Measurements from ENCODE around the gene TEN1. TPM values are rescaled to one million over a fixed set of nuclear protein-coding genes. Genes with fewer than 3 reads are reported as not detected.

Gene TEN1
- total and polyA plus RNA-seq, 8 donors = 14.2 to 121 (median 37.1) TPM; not detected in 1

GRCh38 chr17:76011951-76012350 lies 32.9 kb downstream of the TEN1 start:
- peaks cover 0 to 5% (median 0%) of the 10 kb centered on the region in 3 donors for H3K27me3 ChIP-seq
- peaks cover 0 to 16% (median 11%) of the 10 kb centered on the region in 4 donors for H3K4me1 ChIP-seq
- H3K9me3 ChIP-seq = no peaks in the 10 kb centered on the region
- no peak for DNase-seq
- TF ChIP-seq POLR2A (IDR thresholded peaks at IDR 0.05) = no peak
- TF ChIP-seq EP300 (IDR thresholded peaks at IDR 0.05) = no peak
- no peak for TF ChIP-seq POLR2AphosphoS5 (IDR thresholded peaks at IDR 0.05)
- no peak for TF ChIP-seq CTCF (IDR thresholded peaks at IDR 0.05)
- 89 to 95% (median 90%) methylated on average over 5 of the region's 5 CpGs for WGBS, 5 donors
- peaks cover 0 to 23% (median 13%) of the 10 kb centered on the region in 4 donors for H3K36me3 ChIP-seq
- H3K27ac ChIP-seq = no peak overlapping the region
- no peak overlapping the region for H3K4me3 ChIP-seq
- intact Hi-C loops (cut with DNase I; ENCODE audit: low total_unique reads) = no loop called here

- no peak overlapping the region for H3K4me3 ChIP-seq
- peaks cover 0 to 19% (median 14%) of the 10 kb centered on the region in 4 donors for H3K36me3 ChIP-seq
- DNase-seq = peak in 1 of 2 donors; percentile 2
- H3K9me3 ChIP-seq = no peaks in the 10 kb centered on the region
- 81 to 90% (median 82%) methylated on average over 15 of the region's 15 CpGs for WGBS, 5 donors
- intact Hi-C loops (cut with DNase I; ENCODE audit: low total_unique reads) = no loop called here
- peaks cover 0 to 5% (median 0%) of the 10 kb centered on the region in 3 donors for H3K27me3 ChIP-seq
- H3K27ac ChIP-seq = no peak overlapping the region
- TF ChIP-seq POLR2A (IDR thresholded peaks at IDR 0.05) (no peak), EP300 (IDR thresholded peaks at IDR 0.05) (no peak), CTCF (IDR thresholded peaks at IDR 0.05) (no peak), POLR2AphosphoS5 (IDR thresholded peaks at IDR 0.05) (no peak)
- H3K4me1 ChIP-seq = peaks cover 0 to 16% (median 11%) of the 10 kb centered on the region in 4 donors
Observed at GRCh38 chr17:76013377-76013932, 34.4 kb downstream of the TEN1 start.

GRCh38 chr17:76014100-76014924 lies 35.3 kb downstream of the TEN1 start:
- intact Hi-C loops (cut with DNase I; ENCODE audit: low total_unique reads) = no loop called here
- Histone ChIP-seq H3K27ac (peak overlapping the region in 2 of 5 donors; percentile 5 to 19), H3K4me3 (no peak overlapping the region), H3K36me3 (peaks cover 0 to 16% (median 12%) of the 10 kb centered on the region in 4 donors), H3K4me1 (peaks cover 0 to 16% (median 11%) of the 10 kb centered on the region in 4 donors), H3K9me3 (no peaks in the 10 kb centered on the region), H3K27me3 (peaks cover 0 to 5% (median 0%) of the 10 kb centered on the region in 3 donors)
- peak in 6 of 7 experiments; percentile 2 to 97 (median 94) for TF ChIP-seq CTCF (IDR thresholded peaks at IDR 0.05)
- peak in 2 of 3 donors; percentile 19 to 77 for TF ChIP-seq POLR2AphosphoS5 (IDR thresholded peaks at IDR 0.05)
- no peak for TF ChIP-seq POLR2A (IDR thresholded peaks at IDR 0.05)
- TF ChIP-seq EP300 (IDR thresholded peaks at IDR 0.05) = no peak
- WGBS, 5 donors = 16 to 64% (median 25%) methylated on average over 5 to 19 of the region's 19 CpGs
- DNase-seq = peak; percentile 86 to 92

GRCh38 chr17:76014925-76015261 lies 35.9 kb downstream of the TEN1 start:
- no peaks in the 10 kb centered on the region for H3K9me3 ChIP-seq
- DNase-seq = peak in 1 of 2 donors; percentile 74
- H3K4me1 ChIP-seq = peaks cover 0 to 16% (median 11%) of the 10 kb centered on the region in 4 donors
- WGBS, 5 donors = 65 to 88% (median 75%) methylated on average over 22 to 26 of the region's 26 CpGs
- H3K27ac ChIP-seq = peak overlapping the region in 1 of 5 donors; percentile 5
- no peak for TF ChIP-seq EP300 (IDR thresholded peaks at IDR 0.05)
- no peak for TF ChIP-seq POLR2A (IDR thresholded peaks at IDR 0.05)
- TF ChIP-seq POLR2AphosphoS5 (IDR thresholded peaks at IDR 0.05) = no peak
- no peak for TF ChIP-seq CTCF (IDR thresholded peaks at IDR 0.05)
- H3K36me3 ChIP-seq = peaks cover 0 to 12% (median 8%) of the 10 kb centered on the region in 4 donors
- H3K27me3 ChIP-seq = peaks cover 0 to 5% (median 0%) of the 10 kb centered on the region in 3 donors
- intact Hi-C loops (cut with DNase I; ENCODE audit: low total_unique reads) = no loop called here
- H3K4me3 ChIP-seq = no peak overlapping the region

All from stomach (tissue), 9 donors.